ENCODE data around the gene RBFOX2. TPM values are rescaled to one million over a fixed set of nuclear protein-coding genes. Genes with fewer than 3 reads are reported as not detected.
A peak's percentile ranks its signal among the peaks of the same experiment; 100 is the strongest.

Gene RBFOX2
- total and polyA plus RNA-seq, 4 donors, result 29.9 to 152 (median 80.0) TPM

GRCh38 chr22:36008131-36008530 is 20.5 kb downstream of the RBFOX2 start:
- peaks cover 0 to 4% of the 10 kb centered on the region in 2 donors for H3K4me1 ChIP-seq (ENCODE audit: control insufficient read depth in 1 of 2, insufficient read depth in 2 of 2, low read length in 2 of 2)
- no peak for ATAC-seq (ENCODE audit: low FRiP score)
- no peaks in the 10 kb centered on the region for H3K9me3 ChIP-seq (ENCODE audit: control insufficient read depth, low read length)
- no peaks in the 10 kb centered on the region for H3K36me3 ChIP-seq (ENCODE audit: control insufficient read depth in 1 of 2, insufficient read depth in 2 of 2, low read length in 1 of 2)
- DNase-seq, result no peak
- H3K27me3 ChIP-seq (ENCODE audit: control insufficient read depth in 1 of 2, insufficient read depth in 2 of 2, low read length in 1 of 2), result no peaks in the 10 kb centered on the region
- intact Hi-C loops (cut with DNase I), result no loop called here
- H3K27ac ChIP-seq (ENCODE audit: low read depth in 1 of 2, low read length in 2 of 2), result no peak overlapping the region
- H3K4me3 ChIP-seq (ENCODE audit: low read length in 2 of 2), result no peak overlapping the region

- ATAC-seq (ENCODE audit: low FRiP score) (no peak), DNase-seq (no peak)
- Histone ChIP-seq H3K4me3 (ENCODE audit: low read length in 2 of 2) (no peak overlapping the region), H3K36me3 (ENCODE audit: control insufficient read depth in 1 of 2, insufficient read depth in 2 of 2, low read length in 1 of 2) (no peaks in the 10 kb centered on the region), H3K9me3 (ENCODE audit: control insufficient read depth, low read length) (no peaks in the 10 kb centered on the region), H3K4me1 (ENCODE audit: control insufficient read depth in 1 of 2, insufficient read depth in 2 of 2, low read length in 2 of 2) (peaks cover 0 to 6% of the 10 kb centered on the region in 2 donors), H3K27me3 (ENCODE audit: control insufficient read depth in 1 of 2, insufficient read depth in 2 of 2, low read length in 1 of 2) (no peaks in the 10 kb centered on the region), H3K27ac (ENCODE audit: low read depth in 1 of 2, low read length in 2 of 2) (no peak overlapping the region)
- 90 to 91% methylated on average over 9 of the region's 9 CpGs for WGBS, 2 donors
- intact Hi-C loops (cut with DNase I), result no loop called here
Observed at GRCh38 chr22:36003972-36004674, 24.5 kb downstream of the RBFOX2 start.

DNA sequence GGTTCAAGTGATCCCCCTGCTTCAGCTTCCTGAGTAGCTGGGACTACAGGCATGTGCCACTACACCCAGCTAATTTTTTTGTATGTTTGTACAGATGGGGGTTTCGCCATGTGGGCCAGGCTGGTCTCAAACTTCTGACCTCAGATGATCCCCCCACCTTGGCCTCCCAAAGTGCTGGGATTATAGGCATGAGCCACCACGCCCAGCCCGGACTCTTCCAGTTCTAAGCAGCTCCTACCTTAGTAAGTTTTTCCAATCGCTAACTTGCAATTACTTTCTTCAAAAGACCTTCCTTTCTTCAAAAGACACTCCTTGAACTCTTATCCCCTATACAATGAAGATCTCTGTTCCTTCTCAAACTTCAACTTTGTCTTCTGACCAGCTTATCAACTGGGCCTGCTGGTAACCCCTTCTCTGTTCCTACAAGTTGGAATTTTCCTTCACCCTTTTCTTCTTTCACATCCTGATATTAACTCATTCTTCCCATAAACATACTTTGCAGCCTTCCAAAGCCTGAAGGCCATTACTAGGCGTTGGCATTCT is 25.8 kb downstream of the RBFOX2 start:
- no peaks in the 10 kb centered on the region for H3K36me3 ChIP-seq (ENCODE audit: control insufficient read depth in 1 of 2, insufficient read depth in 2 of 2, low read length in 1 of 2)
- intact Hi-C loops (cut with DNase I), result no loop called here
- 96 to 97% methylated on average over 5 of the region's 5 CpGs for WGBS, 2 donors
- H3K9me3 ChIP-seq (ENCODE audit: control insufficient read depth, low read length), result no peaks in the 10 kb centered on the region
- no peak overlapping the region for H3K27ac ChIP-seq (ENCODE audit: low read depth in 1 of 2, low read length in 2 of 2)
- no peaks in the 10 kb centered on the region for H3K27me3 ChIP-seq (ENCODE audit: control insufficient read depth in 1 of 2, insufficient read depth in 2 of 2, low read length in 1 of 2)
- ATAC-seq (ENCODE audit: low FRiP score) (no peak), DNase-seq (no peak)
- H3K4me1 ChIP-seq (ENCODE audit: control insufficient read depth in 1 of 2, insufficient read depth in 2 of 2, low read length in 2 of 2), result peaks cover 0 to 6% of the 10 kb centered on the region in 2 donors
- H3K4me3 ChIP-seq (ENCODE audit: low read length in 2 of 2), result no peak overlapping the region

GRCh38 chr22:36002084-36002483 is 26.5 kb downstream of the RBFOX2 start:
- Histone ChIP-seq H3K9me3 (ENCODE audit: control insufficient read depth, low read length) (no peaks in the 10 kb centered on the region), H3K27ac (ENCODE audit: low read depth in 1 of 2, low read length in 2 of 2) (no peak overlapping the region), H3K4me1 (ENCODE audit: control insufficient read depth in 1 of 2, insufficient read depth in 2 of 2, low read length in 2 of 2) (peaks cover 0 to 6% of the 10 kb centered on the region in 2 donors), H3K36me3 (ENCODE audit: control insufficient read depth in 1 of 2, insufficient read depth in 2 of 2, low read length in 1 of 2) (no peaks in the 10 kb centered on the region), H3K4me3 (ENCODE audit: low read length in 2 of 2) (no peak overlapping the region), H3K27me3 (ENCODE audit: control insufficient read depth in 1 of 2, insufficient read depth in 2 of 2, low read length in 1 of 2) (no peaks in the 10 kb centered on the region)
- WGBS, 2 donors, result 84 to 85% methylated on average over 7 of the region's 7 CpGs
- no peak for ATAC-seq (ENCODE audit: low FRiP score)
- DNase-seq, result no peak
- intact Hi-C loops (cut with DNase I), result no loop called here

- H3K9me3 ChIP-seq (ENCODE audit: control insufficient read depth, low read length), result no peaks in the 10 kb centered on the region
- H3K4me3 ChIP-seq (ENCODE audit: low read length in 2 of 2), result no peak overlapping the region
- ATAC-seq (ENCODE audit: low FRiP score) (no peak), DNase-seq (no peak)
- no peaks in the 10 kb centered on the region for H3K36me3 ChIP-seq (ENCODE audit: control insufficient read depth in 1 of 2, insufficient read depth in 2 of 2, low read length in 1 of 2)
- H3K27me3 ChIP-seq (ENCODE audit: control insufficient read depth in 1 of 2, insufficient read depth in 2 of 2, low read length in 1 of 2), result no peaks in the 10 kb centered on the region
- peaks cover 0 to 5% of the 10 kb centered on the region in 2 donors for H3K4me1 ChIP-seq (ENCODE audit: control insufficient read depth in 1 of 2, insufficient read depth in 2 of 2, low read length in 2 of 2)
- intact Hi-C loops (cut with DNase I), result no loop called here
- H3K27ac ChIP-seq (ENCODE audit: low read depth in 1 of 2, low read length in 2 of 2), result no peak overlapping the region
- 93 to 97% methylated on average over 3 of the region's 3 CpGs for WGBS, 2 donors
Observed at GRCh38 chr22:35998748-35999147, 29.9 kb downstream of the RBFOX2 start.

GRCh38 chr22:35997438-35997837 is 31.2 kb downstream of the RBFOX2 start:
- intact Hi-C loops (cut with DNase I), result no loop called here
- Histone ChIP-seq H3K4me1 (ENCODE audit: control insufficient read depth in 1 of 2, insufficient read depth in 2 of 2, low read length in 2 of 2) (peaks cover 0 to 5% of the 10 kb centered on the region in 2 donors), H3K4me3 (ENCODE audit: low read length in 2 of 2) (no peak overlapping the region), H3K27me3 (ENCODE audit: control insufficient read depth in 1 of 2, insufficient read depth in 2 of 2, low read length in 1 of 2) (no peaks in the 10 kb centered on the region), H3K9me3 (ENCODE audit: control insufficient read depth, low read length) (no peaks in the 10 kb centered on the region), H3K36me3 (ENCODE audit: control insufficient read depth in 1 of 2, insufficient read depth in 2 of 2, low read length in 1 of 2) (no peaks in the 10 kb centered on the region), H3K27ac (ENCODE audit: low read depth in 1 of 2, low read length in 2 of 2) (no peak overlapping the region)
- ATAC-seq (ENCODE audit: low FRiP score), result no peak
- 87 to 96% methylated on average over 3 of the region's 3 CpGs for WGBS, 2 donors
- no peak for DNase-seq

DNA sequence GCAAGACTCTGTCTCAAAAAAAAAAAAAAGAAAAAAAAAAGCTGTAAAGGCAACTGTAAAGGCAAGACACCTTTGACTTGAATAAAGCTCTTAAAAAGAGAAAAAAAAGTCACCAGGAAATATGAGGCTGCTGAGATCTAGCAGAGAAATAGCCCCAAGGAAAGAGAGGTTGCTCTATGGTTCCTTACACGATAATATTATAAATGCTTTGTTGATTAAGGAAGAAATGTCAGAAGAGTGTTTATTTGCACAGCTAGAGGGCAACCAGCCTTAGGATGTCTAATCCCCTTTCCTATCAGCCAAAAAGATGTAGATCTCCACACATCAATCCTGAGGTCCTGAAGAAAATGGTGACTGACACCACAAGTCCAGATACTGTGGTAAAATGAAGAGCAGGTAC is 32.0 kb downstream of the RBFOX2 start:
- DNase-seq (no peak), ATAC-seq (ENCODE audit: low FRiP score) (no peak)
- Histone ChIP-seq H3K4me1 (ENCODE audit: control insufficient read depth in 1 of 2, insufficient read depth in 2 of 2, low read length in 2 of 2) (peaks cover 0 to 5% of the 10 kb centered on the region in 2 donors), H3K27ac (ENCODE audit: low read depth in 1 of 2, low read length in 2 of 2) (peak overlapping the region in 1 of 2 donors; percentile 14), H3K9me3 (ENCODE audit: control insufficient read depth, low read length) (no peaks in the 10 kb centered on the region), H3K4me3 (ENCODE audit: low read length in 2 of 2) (no peak overlapping the region), H3K27me3 (ENCODE audit: control insufficient read depth in 1 of 2, insufficient read depth in 2 of 2, low read length in 1 of 2) (no peaks in the 10 kb centered on the region), H3K36me3 (ENCODE audit: control insufficient read depth in 1 of 2, insufficient read depth in 2 of 2, low read length in 1 of 2) (no peaks in the 10 kb centered on the region)
- intact Hi-C loops (cut with DNase I), result no loop called here
- WGBS, 2 donors, result 28 to 31% methylated on average over 1 of the region's 1 CpG

GRCh38 chr22:35995772-35996171 is 32.9 kb downstream of the RBFOX2 start:
- WGBS, 2 donors, result 4% methylated on average over 2 of the region's 2 CpGs

DNA sequence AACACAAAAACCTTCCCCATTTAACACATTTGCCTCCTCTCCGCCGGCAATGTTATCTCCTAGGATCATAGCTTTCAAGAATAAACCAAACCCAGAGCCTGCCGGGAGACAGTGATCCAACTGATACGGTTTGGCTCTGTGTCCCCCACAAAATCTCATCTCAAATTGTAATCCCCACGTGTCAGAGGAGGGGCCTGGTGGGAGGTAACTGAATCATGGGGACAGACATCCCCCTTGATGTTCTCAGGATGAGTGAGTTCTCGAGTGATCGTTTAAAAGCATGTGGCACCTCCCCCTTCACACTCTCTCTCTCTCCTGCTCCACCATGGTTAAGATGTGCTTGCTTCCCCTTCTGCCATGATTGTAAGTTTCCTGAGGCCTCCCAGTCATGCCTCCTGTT is 33.3 kb downstream of the RBFOX2 start:
- ATAC-seq (ENCODE audit: low FRiP score) (peak; percentile 39), DNase-seq (no peak)
- peak overlapping the region in 1 of 2 donors; percentile 83 for H3K27ac ChIP-seq (ENCODE audit: low read depth in 1 of 2, low read length in 2 of 2)
- intact Hi-C loops (cut with DNase I), result no loop called here
- no peaks in the 10 kb centered on the region for H3K9me3 ChIP-seq (ENCODE audit: control insufficient read depth, low read length)
- peaks cover 0 to 6% of the 10 kb centered on the region in 2 donors for H3K4me1 ChIP-seq (ENCODE audit: control insufficient read depth in 1 of 2, insufficient read depth in 2 of 2, low read length in 2 of 2)
- H3K4me3 ChIP-seq (ENCODE audit: low read length in 2 of 2), result no peak overlapping the region
- no peaks in the 10 kb centered on the region for H3K27me3 ChIP-seq (ENCODE audit: control insufficient read depth in 1 of 2, insufficient read depth in 2 of 2, low read length in 1 of 2)
- no peaks in the 10 kb centered on the region for H3K36me3 ChIP-seq (ENCODE audit: control insufficient read depth in 1 of 2, insufficient read depth in 2 of 2, low read length in 1 of 2)
- 39 to 40% methylated on average over 7 of the region's 7 CpGs for WGBS, 2 donors

More at GRCh38 chr22:35995772-35996171, 32.9 kb downstream of the RBFOX2 start:
- no peaks in the 10 kb centered on the region for H3K27me3 ChIP-seq (ENCODE audit: control insufficient read depth in 1 of 2, insufficient read depth in 2 of 2, low read length in 1 of 2)
- peaks cover 0 to 8% of the 10 kb centered on the region in 2 donors for H3K4me1 ChIP-seq (ENCODE audit: control insufficient read depth in 1 of 2, insufficient read depth in 2 of 2, low read length in 2 of 2)
- H3K4me3 ChIP-seq (ENCODE audit: low read length in 2 of 2), result no peak overlapping the region
- peak overlapping the region in 1 of 2 donors; percentile 83 for H3K27ac ChIP-seq (ENCODE audit: low read depth in 1 of 2, low read length in 2 of 2)
- DNase-seq, result peak; percentile 79 to 88
- peak; percentile 91 for ATAC-seq (ENCODE audit: low FRiP score)
- no peaks in the 10 kb centered on the region for H3K9me3 ChIP-seq (ENCODE audit: control insufficient read depth, low read length)
- H3K36me3 ChIP-seq (ENCODE audit: control insufficient read depth in 1 of 2, insufficient read depth in 2 of 2, low read length in 1 of 2), result no peaks in the 10 kb centered on the region
- intact Hi-C loops (cut with DNase I), result no loop called here

Measured in aorta (tissue), 5 donors.